Panc1 (cell line): ENCODE data around the gene ZNF92. TPM values are rescaled to one million over a fixed set of nuclear protein-coding genes. Genes with fewer than 3 reads are reported as not detected.

Experiments used
- ATAC-seq: fragments of 200-7000 bp; cut with Tn5 transposase; 2 replicates; pipeline ENCODE4 v1.9.1; 2020; ENCODE audit warnings: mild to moderate bottlenecking, moderate library complexity
- BruUV-seq: library from RNA; stranded (reverse); fragments of 400-500 nt; replicated peaks from 2 replicates; lab custom pipeline; 2021; lab: Mats Ljungman, UMichigan
- CTCF ChIA-PET: fragments of 300-600 bp; sonication (Branson Sonifier 250); formaldehyde crosslinking; loops from one replicate; lab custom pipeline; 2022; ENCODE audit warnings: antibody characterized with exemption; lab: Charles Lee
- POLR2A ChIA-PET: fragments of 300-600 bp; sonication (Branson Sonifier 250); formaldehyde crosslinking; loops from one replicate; lab custom pipeline; 2022; ENCODE audit warnings: antibody characterized with exemption; lab: Charles Lee
- DNase-seq: peaks from one replicate; pipeline ENCODE4 v3.0.0-alpha.2; 2010; ENCODE audit warnings: low read depth, low spot score
- H3K27ac ChIP-seq: 2 replicates; pipeline ENCODE4 v1.5.1; 2011; ENCODE audit warnings: mild to moderate bottlenecking, low read length, inconsistent platforms
- H3K27me3 ChIP-seq: fragments of 200-500 bp; sonication (Bioruptor generic); 2 replicates; pipeline ENCODE4 v1.6.0; 2014; ENCODE audit warnings: low read length, inconsistent platforms; ENCODE audit not compliant: control insufficient read depth, insufficient read depth
- H3K36me3 ChIP-seq: fragments of 200-500 bp; sonication (Bioruptor generic); 2 replicates; pipeline ENCODE4 v1.5.1; 2014; ENCODE audit warnings: inconsistent platforms, mild to moderate bottlenecking, low read length, moderate library complexity; ENCODE audit not compliant: control insufficient read depth, insufficient read depth
- H3K4me1 ChIP-seq: 2 replicates; pipeline ENCODE4 v1.5.1; 2011; ENCODE audit warnings: inconsistent platforms, mild to moderate bottlenecking, low read length, moderate library complexity; ENCODE audit not compliant: control insufficient read depth, insufficient read depth
- H3K4me3 ChIP-seq, 2 experiments: 2 replicates each; pipeline ENCODE4 v1.5.1; 2011 to 2012; ENCODE audit warnings: low read depth in 2 of 2, low read length in 2 of 2, mild to moderate bottlenecking in 2 of 2, inconsistent platforms in 1 of 2, moderate library complexity in 1 of 2
- H3K9me3 ChIP-seq: fragments of 200-500 bp; sonication (Bioruptor generic); 2 replicates; pipeline ENCODE4 v1.5.1; 2014; ENCODE audit warnings: low read depth, mild to moderate bottlenecking, inconsistent platforms, low read length, moderate library complexity; ENCODE audit not compliant: control insufficient read depth, insufficient read depth
- POLR2AphosphoS5 ChIP-seq: IDR thresholded peaks from 2 replicates; pipeline ENCODE4 v1.6.1; 2012; ENCODE audit warnings: mild to moderate bottlenecking, low read depth, low read length, moderate library complexity
- REST ChIP-seq, 2 experiments: IDR thresholded peaks; 2 replicates each; pipeline ENCODE4 v1.6.1; 2011 to 2012; ENCODE audit warnings: low read depth in 2 of 2, control low read depth in 1 of 2, low read length in 1 of 2, mild to moderate bottlenecking in 1 of 2, moderate library complexity in 1 of 2; ENCODE audit not compliant: insufficient read depth in 1 of 2
- SIN3A ChIP-seq: IDR thresholded peaks from 2 replicates; pipeline ENCODE4 v1.6.1; 2012; ENCODE audit warnings: low read depth, mild to moderate bottlenecking, low read length, moderate library complexity, borderline replicate concordance; ENCODE audit not compliant: insufficient read depth
- TCF7L2 ChIP-seq: IDR thresholded peaks from 2 replicates; pipeline ENCODE4 v1.6.1; 2011; ENCODE audit warnings: mild to moderate bottlenecking, low read depth, low read length, inconsistent platforms
- in situ Hi-C: cut with HindIII; loops from 2 replicates; pipeline ENCODE4 v1.10.0; 2016; ENCODE audit warnings: low sequenced_read_pairs, low pct_unique_long_range_greater_than_20kb
- intact Hi-C: fragments of 100-400 bp; cut with micrococcal nuclease; formaldehyde crosslinking; loops from one replicate; pipeline ENCODE4 v1.10.0; 2022; ENCODE audit not compliant: unreplicated experiment
- total RNA-seq: library from RNA; stranded (reverse); gene quantifications from one replicate; pipeline ENCODE4 v1.2.1, GENCODE V29; 2021; ENCODE audit not compliant: unreplicated experiment
- TF ChIP-seq, protein P1 (sequence below): fragments of 450-650 bp; IDR thresholded peaks from 2 replicates; pipeline ENCODE4 v1.5.1; 2017; ENCODE audit warnings: mild to moderate bottlenecking

The ZNF92 gene
- total RNA-seq, 1 experiment from 2014 or later = 10.7 TPM

- BruUV-seq = no TSS peak
- ChIA-PET POLR2A (no interaction called here), CTCF (no interaction called here)
- ATAC-seq (no peak), DNase-seq (no peak)
- Histone ChIP-seq H3K27me3 (peaks cover 2% of the 10 kb centered on the region), H3K4me3 (no peak overlapping the region), H3K27ac (no peak overlapping the region), H3K9me3 (no peaks in the 10 kb centered on the region), H3K36me3 (no peaks in the 10 kb centered on the region), H3K4me1 (no peaks in the 10 kb centered on the region)
- intact Hi-C loops (no loop called here), in situ Hi-C loops (no loop called here)
- TF ChIP-seq, protein P1, sequence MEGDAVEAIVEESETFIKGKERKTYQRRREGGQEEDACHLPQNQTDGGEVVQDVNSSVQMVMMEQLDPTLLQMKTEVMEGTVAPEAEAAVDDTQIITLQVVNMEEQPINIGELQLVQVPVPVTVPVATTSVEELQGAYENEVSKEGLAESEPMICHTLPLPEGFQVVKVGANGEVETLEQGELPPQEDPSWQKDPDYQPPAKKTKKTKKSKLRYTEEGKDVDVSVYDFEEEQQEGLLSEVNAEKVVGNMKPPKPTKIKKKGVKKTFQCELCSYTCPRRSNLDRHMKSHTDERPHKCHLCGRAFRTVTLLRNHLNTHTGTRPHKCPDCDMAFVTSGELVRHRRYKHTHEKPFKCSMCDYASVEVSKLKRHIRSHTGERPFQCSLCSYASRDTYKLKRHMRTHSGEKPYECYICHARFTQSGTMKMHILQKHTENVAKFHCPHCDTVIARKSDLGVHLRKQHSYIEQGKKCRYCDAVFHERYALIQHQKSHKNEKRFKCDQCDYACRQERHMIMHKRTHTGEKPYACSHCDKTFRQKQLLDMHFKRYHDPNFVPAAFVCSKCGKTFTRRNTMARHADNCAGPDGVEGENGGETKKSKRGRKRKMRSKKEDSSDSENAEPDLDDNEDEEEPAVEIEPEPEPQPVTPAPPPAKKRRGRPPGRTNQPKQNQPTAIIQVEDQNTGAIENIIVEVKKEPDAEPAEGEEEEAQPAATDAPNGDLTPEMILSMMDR = no peak
- TF ChIP-seq REST (IDR thresholded peaks at IDR 0.05; ENCODE audit: insufficient read depth in 1 of 2, low read depth in 2 of 2, low read length in 1 of 2) (no peak), POLR2AphosphoS5 (no peak), TCF7L2 (no peak), SIN3A (no peak)
These were observed 75.8 kb downstream of the ZNF92 start for GRCh38 chr7:65449505-65449852.
